ENCODE data around the gene EPB41L5.
"Not testable (repeated sequence)": the region's sequence is repeated elsewhere in the genome, so short reads cannot be mapped to it uniquely, and the experiment has no call there.

EPB41L5 gene

DNA sequence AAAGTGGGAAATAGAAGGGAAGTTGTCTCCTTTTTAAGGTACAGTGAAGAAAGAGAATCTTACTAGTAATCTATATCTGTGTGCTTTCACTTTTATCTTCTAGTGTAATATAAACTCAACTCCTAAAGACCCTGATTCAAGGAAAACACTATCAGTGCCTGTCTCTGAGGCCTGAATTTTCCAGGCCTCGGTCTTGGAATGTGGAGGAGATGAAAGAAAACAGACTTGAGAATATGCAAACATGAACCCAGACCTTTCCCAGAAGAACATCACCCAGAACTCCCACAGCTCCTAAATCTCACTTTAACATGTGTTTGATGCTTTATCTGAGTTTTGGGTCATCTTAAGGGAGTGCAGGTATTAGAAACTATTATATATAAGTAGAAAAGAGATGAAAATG is 51.8 kb downstream of the EPB41L5 start:
- TF ChIP-seq EZH2 (IDR thresholded peaks at IDR 0.05) (no peak), FOXP2 (optimal IDR thresholded peaks at IDR 0.05; ENCODE audit: control extremely low read depth, extremely low read length, insufficient read depth) (no peak), POLR2AphosphoS5 (IDR thresholded peaks at IDR 0.05; ENCODE audit: borderline replicate concordance, low read depth, low read length) (no peak)
- no peak overlapping the region for H3K4me3 ChIP-seq
- no peaks in the 10 kb centered on the region for H3K9me3 ChIP-seq (ENCODE audit: low read depth, low read length)
- no peak for DNase-seq (ENCODE audit: low read depth, low spot score)
- no peaks in the 10 kb centered on the region for H3K36me3 ChIP-seq (ENCODE audit: insufficient read depth, low read length)
- H3K27ac ChIP-seq: no peak overlapping the region
- H3K9ac ChIP-seq (ENCODE audit: insufficient read length): no peak overlapping the region

DNA sequence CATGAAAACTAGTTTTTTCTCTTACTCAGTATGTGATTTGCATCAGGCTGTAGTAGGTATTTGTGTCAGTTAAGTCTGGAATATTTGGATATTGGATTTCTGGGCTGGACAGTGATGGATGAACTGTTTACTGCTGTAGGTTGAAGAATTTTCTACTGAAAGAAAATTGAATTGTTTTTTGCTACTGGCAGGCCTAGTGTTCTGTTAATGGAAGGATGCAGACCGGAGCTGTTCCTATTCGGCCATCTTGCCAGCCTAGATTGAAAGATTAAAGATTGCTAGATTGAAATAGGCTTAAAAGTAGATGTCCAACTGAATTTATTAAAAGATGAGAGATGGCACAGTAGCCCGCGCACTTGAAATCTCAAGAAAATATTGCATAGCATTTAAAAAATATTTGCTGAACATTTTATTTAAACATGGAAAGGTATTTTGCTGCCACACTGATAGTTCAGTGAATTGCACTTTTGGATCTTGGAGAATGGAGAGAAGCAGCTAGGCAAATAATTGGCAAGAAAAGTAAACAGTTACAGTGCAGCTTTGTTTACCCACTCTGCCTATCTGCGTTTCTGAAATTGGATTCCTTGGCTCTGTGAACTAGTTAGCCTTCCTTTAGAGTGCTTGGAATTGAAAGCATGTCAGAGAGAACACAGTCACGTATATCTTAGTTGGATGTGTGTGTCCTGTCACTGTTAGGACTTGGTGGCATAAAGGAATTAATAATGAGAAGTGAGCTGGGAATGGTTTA is 54.1 kb downstream of the EPB41L5 start:
- no peak for DNase-seq (ENCODE audit: low read depth, low spot score)
- no peaks in the 10 kb centered on the region for H3K36me3 ChIP-seq (ENCODE audit: insufficient read depth, low read length)
- H3K4me3 ChIP-seq: no peak overlapping the region
- TF ChIP-seq FOXP2 (optimal IDR thresholded peaks at IDR 0.05; ENCODE audit: control extremely low read depth, extremely low read length, insufficient read depth) (no peak), EZH2 (IDR thresholded peaks at IDR 0.05) (no peak), POLR2AphosphoS5 (IDR thresholded peaks at IDR 0.05; ENCODE audit: borderline replicate concordance, low read depth, low read length) (no peak)
- no peaks in the 10 kb centered on the region for H3K9me3 ChIP-seq (ENCODE audit: low read depth, low read length)
- H3K27ac ChIP-seq: no peak overlapping the region
- H3K9ac ChIP-seq (ENCODE audit: insufficient read length): no peak overlapping the region

DNA sequence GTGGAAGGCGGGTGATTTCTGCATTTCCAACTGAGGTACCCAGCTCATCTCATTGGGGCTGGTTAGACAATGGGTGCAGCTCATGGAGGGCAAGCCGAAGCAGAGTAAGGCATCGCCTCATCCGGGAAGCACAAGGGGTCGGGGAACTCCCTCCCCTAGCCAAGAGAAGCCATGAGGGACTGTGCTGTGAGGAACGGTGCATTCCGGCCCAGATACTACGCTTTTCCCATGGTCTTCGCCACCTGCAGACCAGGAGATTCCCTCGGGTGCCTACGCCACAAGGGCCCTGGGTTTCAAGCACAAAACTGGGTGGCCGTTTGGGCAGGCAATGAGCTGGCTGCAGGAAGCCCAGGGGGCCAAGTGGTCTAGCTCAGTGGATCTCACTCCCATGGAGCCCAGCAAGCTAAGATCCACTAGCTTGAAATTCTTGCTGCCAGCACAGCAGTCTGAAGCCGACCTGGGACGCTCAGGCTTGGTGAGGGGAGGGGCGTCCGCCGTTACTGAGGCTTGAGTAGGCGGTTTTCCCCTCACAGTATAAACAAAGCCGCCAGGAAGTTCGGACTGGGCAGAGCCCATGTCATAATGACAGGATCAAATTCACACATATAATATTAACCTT is 55.3 kb downstream of the EPB41L5 start:
- H3K9ac ChIP-seq (ENCODE audit: insufficient read length); H3K36me3 ChIP-seq (ENCODE audit: insufficient read depth, low read length); H3K4me3 ChIP-seq; H3K27ac ChIP-seq; DNase-seq (ENCODE audit: low read depth, low spot score); H3K9me3 ChIP-seq (ENCODE audit: low read depth, low read length): not testable (repeated sequence)

DNA sequence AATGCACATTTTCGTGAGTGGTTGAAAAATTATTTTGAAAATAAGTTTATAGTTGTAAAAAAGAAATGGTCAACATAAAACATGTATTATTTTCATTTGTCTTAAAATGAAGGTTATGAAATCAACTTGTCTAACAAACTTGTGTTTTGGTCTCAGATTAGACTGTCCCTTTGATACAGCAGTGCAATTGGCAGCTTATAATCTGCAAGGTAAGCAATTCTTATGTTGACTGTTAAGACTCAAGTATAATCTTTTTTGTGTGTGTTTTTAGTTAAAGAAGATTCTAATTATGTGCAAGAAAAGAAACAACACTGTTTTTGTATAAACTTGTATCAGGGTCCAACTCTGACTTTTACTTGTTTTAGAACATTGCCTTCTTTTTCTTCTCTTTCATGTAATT is 62.7 kb downstream of the EPB41L5 start:
- Histone ChIP-seq H3K4me3 (no peak overlapping the region), H3K27ac (no peak overlapping the region), H3K9me3 (ENCODE audit: low read depth, low read length) (no peaks in the 10 kb centered on the region), H3K9ac (ENCODE audit: insufficient read length) (no peak overlapping the region), H3K36me3 (ENCODE audit: insufficient read depth, low read length) (no peaks in the 10 kb centered on the region)
- DNase-seq (ENCODE audit: low read depth, low spot score): no peak
- TF ChIP-seq FOXP2 (optimal IDR thresholded peaks at IDR 0.05; ENCODE audit: control extremely low read depth, extremely low read length, insufficient read depth): no peak
- no peak for TF ChIP-seq EZH2 (IDR thresholded peaks at IDR 0.05)
- TF ChIP-seq POLR2AphosphoS5 (IDR thresholded peaks at IDR 0.05; ENCODE audit: borderline replicate concordance, low read depth, low read length): no peak

DNA sequence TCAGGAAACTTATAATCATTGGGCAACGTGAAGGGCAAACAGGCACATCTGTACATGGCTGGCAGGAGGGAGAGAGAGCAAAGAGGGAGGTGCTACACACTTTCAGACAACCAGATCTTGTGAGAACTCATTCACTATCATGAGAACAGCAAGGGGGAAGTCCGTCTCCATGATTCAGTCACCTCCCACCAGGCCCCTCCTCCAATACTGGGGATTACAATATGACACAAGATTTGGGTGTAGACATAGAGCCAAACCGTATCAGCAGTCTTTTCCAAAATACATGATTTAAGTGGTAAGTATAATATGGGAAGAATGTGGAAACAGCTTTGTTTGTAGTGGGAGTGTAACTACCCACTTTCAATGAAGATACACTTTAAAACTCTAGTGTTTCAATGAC is 65.0 kb downstream of the EPB41L5 start:
- Histone ChIP-seq H3K27ac (no peak overlapping the region), H3K9me3 (ENCODE audit: low read depth, low read length) (no peaks in the 10 kb centered on the region), H3K4me3 (no peak overlapping the region), H3K36me3 (ENCODE audit: insufficient read depth, low read length) (no peaks in the 10 kb centered on the region), H3K9ac (ENCODE audit: insufficient read length) (no peak overlapping the region)
- DNase-seq (ENCODE audit: low read depth, low spot score): no peak
- no peak for TF ChIP-seq POLR2AphosphoS5 (IDR thresholded peaks at IDR 0.05; ENCODE audit: borderline replicate concordance, low read depth, low read length)
- no peak for TF ChIP-seq EZH2 (IDR thresholded peaks at IDR 0.05)
- no peak for TF ChIP-seq FOXP2 (optimal IDR thresholded peaks at IDR 0.05; ENCODE audit: control extremely low read depth, extremely low read length, insufficient read depth)

DNA sequence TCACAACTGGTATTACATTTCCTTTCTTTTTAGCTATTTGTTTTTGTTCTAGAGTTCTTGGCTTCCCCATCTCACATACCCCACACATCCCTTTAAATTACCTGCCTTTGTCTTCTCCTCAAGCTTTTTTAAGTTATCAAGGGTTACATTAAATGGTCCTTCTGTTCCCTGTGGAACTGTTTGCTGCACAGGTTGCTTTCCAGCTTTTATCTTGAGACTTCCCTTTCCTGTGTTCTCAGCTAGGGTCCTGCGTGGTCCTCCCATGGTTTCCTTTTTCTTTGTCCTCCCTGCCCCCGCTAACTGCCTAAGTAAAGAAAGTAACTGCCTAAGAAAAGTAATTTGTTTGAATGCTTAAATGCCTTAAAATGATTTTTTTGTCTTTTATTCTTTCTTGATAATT is 66.8 kb downstream of the EPB41L5 start:
- no peak for TF ChIP-seq FOXP2 (optimal IDR thresholded peaks at IDR 0.05; ENCODE audit: control extremely low read depth, extremely low read length, insufficient read depth)
- no peak for TF ChIP-seq EZH2 (IDR thresholded peaks at IDR 0.05)
- no peak for TF ChIP-seq POLR2AphosphoS5 (IDR thresholded peaks at IDR 0.05; ENCODE audit: borderline replicate concordance, low read depth, low read length)
- DNase-seq (ENCODE audit: low read depth, low spot score): no peak
- H3K4me3 ChIP-seq: no peak overlapping the region
- H3K27ac ChIP-seq: no peak overlapping the region
- H3K9me3 ChIP-seq (ENCODE audit: low read depth, low read length): no peaks in the 10 kb centered on the region
- H3K36me3 ChIP-seq (ENCODE audit: insufficient read depth, low read length): no peaks in the 10 kb centered on the region
- H3K9ac ChIP-seq (ENCODE audit: insufficient read length): no peak overlapping the region

DNA sequence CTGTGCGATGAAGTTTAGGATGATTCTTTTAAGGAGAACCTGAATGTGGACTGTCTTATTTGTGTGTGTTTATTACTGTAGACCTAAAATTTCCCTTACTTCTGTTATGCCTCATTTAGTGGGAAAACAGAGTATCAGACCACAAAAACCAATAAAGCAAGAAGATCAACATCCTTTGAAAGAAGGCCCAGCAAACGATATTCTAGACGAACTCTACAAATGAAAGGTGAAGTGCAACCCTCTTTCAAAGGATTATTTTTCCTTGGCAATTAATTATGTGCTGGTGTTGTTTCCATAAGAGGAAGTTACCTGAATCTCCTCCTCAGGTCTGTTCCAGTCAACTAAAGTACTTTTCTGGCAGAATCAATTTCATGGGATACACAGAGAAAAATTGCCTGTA is 78.6 kb downstream of the EPB41L5 start:
- TF ChIP-seq EZH2 (IDR thresholded peaks at IDR 0.05) (no peak), FOXP2 (optimal IDR thresholded peaks at IDR 0.05; ENCODE audit: control extremely low read depth, extremely low read length, insufficient read depth) (no peak), POLR2AphosphoS5 (IDR thresholded peaks at IDR 0.05; ENCODE audit: borderline replicate concordance, low read depth, low read length) (no peak)
- H3K9me3 ChIP-seq (ENCODE audit: low read depth, low read length): no peaks in the 10 kb centered on the region
- no peak overlapping the region for H3K4me3 ChIP-seq
- DNase-seq (ENCODE audit: low read depth, low spot score): no peak
- H3K27ac ChIP-seq: no peak overlapping the region
- H3K36me3 ChIP-seq (ENCODE audit: insufficient read depth, low read length): no peaks in the 10 kb centered on the region
- no peak overlapping the region for H3K9ac ChIP-seq (ENCODE audit: insufficient read length)

DNA sequence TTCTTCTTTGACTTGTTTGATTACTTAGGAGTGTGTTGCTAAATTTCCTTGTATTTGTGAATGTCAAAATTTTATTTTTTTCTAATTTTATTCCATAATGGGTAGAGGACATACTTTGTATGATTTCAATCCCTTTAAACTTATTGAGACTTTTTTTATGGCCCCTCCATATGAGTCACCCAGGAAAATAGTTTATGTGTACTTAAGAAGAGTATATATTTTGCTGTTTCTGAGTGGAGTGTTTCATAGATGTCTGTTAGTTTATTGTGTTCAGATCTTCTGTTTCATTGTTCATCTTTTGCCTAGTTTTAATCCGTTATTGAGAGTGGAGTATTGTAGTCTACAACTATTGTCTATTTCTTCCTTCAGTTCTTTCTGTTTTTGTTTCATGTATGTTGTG is 81.9 kb downstream of the EPB41L5 start:
- TF ChIP-seq EZH2 (IDR thresholded peaks at IDR 0.05) (no peak), POLR2AphosphoS5 (IDR thresholded peaks at IDR 0.05; ENCODE audit: borderline replicate concordance, low read depth, low read length) (no peak), FOXP2 (optimal IDR thresholded peaks at IDR 0.05; ENCODE audit: control extremely low read depth, extremely low read length, insufficient read depth) (no peak)
- no peaks in the 10 kb centered on the region for H3K9me3 ChIP-seq (ENCODE audit: low read depth, low read length)
- DNase-seq (ENCODE audit: low read depth, low spot score): no peak
- H3K4me3 ChIP-seq: no peak overlapping the region
- H3K9ac ChIP-seq (ENCODE audit: insufficient read length): no peak overlapping the region
- H3K27ac ChIP-seq: no peak overlapping the region
- H3K36me3 ChIP-seq (ENCODE audit: insufficient read depth, low read length): no peaks in the 10 kb centered on the region

DNA sequence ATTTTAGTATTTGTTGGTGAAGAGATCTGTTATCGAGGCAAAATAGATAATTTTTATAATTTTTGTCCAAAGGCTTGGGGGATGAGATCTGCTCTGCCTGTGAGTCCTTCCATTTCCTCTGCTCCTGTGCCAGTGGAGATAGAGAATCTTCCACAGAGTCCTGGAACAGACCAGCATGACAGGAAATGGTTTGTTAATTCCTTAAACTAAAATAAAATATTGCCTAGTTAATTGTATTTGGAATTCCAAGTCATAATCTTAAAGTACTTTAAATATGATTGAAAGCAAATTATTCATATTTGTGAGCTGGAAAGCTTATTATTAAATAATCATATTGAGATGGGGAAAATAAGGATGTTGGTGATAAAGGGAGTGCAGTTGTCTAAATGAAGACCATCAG is 87.8 kb downstream of the EPB41L5 start:
- peaks cover 6% of the 10 kb centered on the region; the same call in 1 of the 2 replicates for H3K36me3 ChIP-seq (ENCODE audit: insufficient read depth, low read length)
- no peak overlapping the region for H3K27ac ChIP-seq
- TF ChIP-seq EZH2 (IDR thresholded peaks at IDR 0.05) (no peak), POLR2AphosphoS5 (IDR thresholded peaks at IDR 0.05; ENCODE audit: borderline replicate concordance, low read depth, low read length) (no peak), FOXP2 (optimal IDR thresholded peaks at IDR 0.05; ENCODE audit: control extremely low read depth, extremely low read length, insufficient read depth) (no peak)

More for the DNA sequence above, 87.8 kb downstream of the EPB41L5 start:
- DNase-seq (ENCODE audit: low read depth, low spot score): no peak
- Histone ChIP-seq H3K4me3 (no peak overlapping the region), H3K9ac (ENCODE audit: insufficient read length) (no peak overlapping the region), H3K9me3 (ENCODE audit: low read depth, low read length) (no peaks in the 10 kb centered on the region)

Measured in SK-N-MC (cell line).